ENCODE data around the gene PCK2. TPM values are rescaled to one million over a fixed set of nuclear protein-coding genes. Genes with fewer than 3 reads are reported as not detected.
"Not testable (repeated sequence)": the region's sequence is repeated elsewhere in the genome, so short reads cannot be mapped to it uniquely, and the experiment has no call there.

PCK2 gene
- total RNA-seq, 1 experiment from 2014 or later: 27.1 TPM

- no peak for DNase-seq (ENCODE audit: low read depth)
These were observed 757 bp upstream of the PCK2 start for GRCh38 chr14:24093207-24093900.

GRCh38 chr14:24094841-24095270 is 745 bp downstream of the PCK2 start:
- DNase-seq (ENCODE audit: low read depth): peak; percentile 21

DNA sequence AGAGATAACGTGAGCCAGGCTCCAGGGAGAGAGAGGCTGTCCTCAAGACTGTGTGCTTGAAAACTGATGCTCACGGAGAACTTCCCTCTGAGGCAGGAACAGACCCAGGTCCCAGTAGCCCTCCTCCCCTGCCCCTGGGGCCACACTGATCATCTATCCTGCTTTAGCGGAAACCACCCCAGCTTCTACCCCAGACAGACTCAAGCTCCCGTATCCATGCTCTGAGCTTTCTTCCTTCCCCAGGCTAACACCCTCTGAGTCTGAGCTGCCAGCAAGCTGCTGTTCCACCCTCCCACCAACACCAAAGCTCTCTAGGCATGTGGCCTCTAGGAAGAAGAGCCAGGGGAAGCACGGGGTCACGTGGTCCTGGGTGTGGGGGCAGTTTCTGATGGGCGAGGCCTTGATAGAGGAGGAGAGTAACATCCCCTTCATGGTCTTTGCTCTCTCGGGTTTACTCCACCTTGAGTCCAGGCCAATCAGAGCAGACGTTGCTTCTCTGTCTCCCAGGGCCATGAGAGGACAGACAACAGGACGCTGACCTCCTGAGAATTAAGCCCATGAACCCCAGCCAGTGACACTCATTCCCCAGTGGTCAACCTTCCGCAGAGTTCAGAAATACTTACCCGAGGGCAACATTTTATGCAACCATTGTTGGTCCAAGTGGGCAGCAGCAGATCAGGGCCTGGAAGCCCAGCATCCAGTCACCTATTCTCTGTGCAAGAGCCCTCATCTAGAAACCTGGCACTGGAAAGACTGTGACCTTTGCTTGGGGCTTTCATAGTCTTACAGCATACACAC is 1.4 kb downstream of the PCK2 start:
- DNase-seq (ENCODE audit: low read depth): peak; percentile 76

- DNase-seq (ENCODE audit: low read depth): no peak
These were observed 2.6 kb downstream of the PCK2 start for GRCh38 chr14:24096545-24097181.

DNA sequence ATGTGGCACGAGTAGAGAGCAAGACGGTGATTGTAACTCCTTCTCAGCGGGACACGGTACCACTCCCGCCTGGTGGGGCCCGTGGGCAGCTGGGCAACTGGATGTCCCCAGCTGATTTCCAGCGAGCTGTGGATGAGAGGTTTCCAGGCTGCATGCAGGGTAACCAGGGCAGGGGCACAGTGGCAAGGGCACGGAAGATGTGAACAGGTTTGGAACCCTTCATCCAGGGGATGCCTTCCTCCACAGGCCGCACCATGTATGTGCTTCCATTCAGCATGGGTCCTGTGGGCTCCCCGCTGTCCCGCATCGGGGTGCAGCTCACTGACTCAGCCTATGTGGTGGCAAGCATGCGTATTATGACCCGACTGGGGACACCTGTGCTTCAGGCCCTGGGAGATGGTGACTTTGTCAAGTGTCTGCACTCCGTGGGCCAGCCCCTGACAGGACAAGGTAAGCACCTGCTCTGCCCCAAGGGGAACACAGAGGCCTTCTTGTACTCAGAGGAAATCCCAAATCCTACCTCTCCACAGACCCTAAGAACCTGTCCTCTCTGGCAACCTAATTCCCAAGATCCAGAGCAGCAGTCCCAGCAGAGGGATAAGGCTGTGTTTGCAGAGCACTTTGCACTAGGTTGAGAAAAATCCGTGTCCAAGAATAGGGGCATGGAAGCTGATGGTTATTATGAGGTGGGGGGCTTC is 4.3 kb downstream of the PCK2 start:
- DNase-seq (ENCODE audit: low read depth): no peak

DNA sequence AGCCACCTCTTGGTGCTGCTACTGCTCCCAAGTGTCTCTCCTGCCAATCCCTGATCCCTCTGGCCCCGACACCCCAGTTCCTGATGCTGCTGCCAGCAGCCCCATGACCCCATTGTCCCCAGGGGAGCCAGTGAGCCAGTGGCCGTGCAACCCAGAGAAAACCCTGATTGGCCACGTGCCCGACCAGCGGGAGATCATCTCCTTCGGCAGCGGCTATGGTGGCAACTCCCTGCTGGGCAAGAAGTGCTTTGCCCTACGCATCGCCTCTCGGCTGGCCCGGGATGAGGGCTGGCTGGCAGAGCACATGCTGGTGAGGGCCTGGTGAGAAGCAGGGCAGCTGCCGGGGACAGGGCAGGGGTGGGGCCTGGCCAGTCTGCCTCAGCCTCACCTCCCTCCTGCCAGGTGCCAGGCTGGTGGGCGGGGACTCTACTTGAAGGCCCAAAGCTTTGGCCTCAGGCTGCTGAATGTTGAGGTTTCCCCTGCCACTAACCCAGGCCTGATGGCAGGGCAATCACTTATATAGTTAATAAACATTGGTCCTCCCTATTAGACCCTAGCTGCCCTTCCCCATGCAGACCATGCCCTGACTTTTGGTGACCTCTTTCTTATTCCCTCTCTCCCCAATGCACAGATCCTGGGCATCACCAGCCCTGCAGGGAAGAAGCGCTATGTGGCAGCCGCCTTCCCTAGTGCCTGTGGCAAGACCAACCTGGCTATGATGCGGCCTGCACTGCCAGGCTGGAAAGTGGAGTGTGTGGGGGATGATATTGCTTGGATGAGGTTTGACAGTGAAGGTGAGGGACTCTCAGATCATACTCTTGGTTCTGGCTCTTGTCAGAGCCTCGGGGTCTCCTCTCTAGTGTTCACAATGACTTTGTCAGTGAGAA is 5.1 kb downstream of the PCK2 start:
- DNase-seq (ENCODE audit: low read depth): no peak

GRCh38 chr14:24100197-24100981 is 6.3 kb downstream of the PCK2 start:
- DNase-seq (ENCODE audit: low read depth): no peak

DNA sequence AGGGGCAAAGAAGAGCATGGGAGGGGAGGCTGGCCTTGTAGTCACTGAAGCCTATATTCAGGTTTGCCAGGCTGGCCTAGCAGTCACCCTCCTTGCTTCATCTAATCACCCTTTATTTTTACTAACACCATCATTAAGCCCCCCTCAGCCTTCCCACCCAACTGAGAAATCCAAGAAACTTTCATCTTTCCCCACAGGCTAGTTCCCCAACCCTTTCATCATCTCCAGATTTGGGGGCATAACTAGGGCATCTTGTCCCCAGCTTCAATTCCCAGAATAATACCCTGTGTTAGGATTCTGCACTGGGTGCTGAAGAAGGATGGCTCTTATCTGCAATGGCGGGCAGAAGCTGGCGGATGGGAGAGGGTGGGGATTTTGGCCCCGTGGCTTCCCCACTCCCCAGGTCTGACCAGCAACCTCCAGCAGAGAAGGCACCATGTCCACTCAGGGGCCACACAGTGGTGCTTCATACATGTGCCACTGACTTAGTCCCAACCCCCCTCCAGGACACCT is 6.9 kb downstream of the PCK2 start:
- DNase-seq (ENCODE audit: low read depth): no peak

GRCh38 chr14:24102357-24103048 is 8.4 kb downstream of the PCK2 start:
- no peak for DNase-seq (ENCODE audit: low read depth)

- no peak for DNase-seq (ENCODE audit: low read depth)
These were observed 9.3 kb downstream of the PCK2 start for GRCh38 chr14:24103451-24103850.

GRCh38 chr14:24105609-24106239 is 11.6 kb downstream of the PCK2 start:
- DNase-seq (ENCODE audit: low read depth): not testable (repeated sequence)

DNA sequence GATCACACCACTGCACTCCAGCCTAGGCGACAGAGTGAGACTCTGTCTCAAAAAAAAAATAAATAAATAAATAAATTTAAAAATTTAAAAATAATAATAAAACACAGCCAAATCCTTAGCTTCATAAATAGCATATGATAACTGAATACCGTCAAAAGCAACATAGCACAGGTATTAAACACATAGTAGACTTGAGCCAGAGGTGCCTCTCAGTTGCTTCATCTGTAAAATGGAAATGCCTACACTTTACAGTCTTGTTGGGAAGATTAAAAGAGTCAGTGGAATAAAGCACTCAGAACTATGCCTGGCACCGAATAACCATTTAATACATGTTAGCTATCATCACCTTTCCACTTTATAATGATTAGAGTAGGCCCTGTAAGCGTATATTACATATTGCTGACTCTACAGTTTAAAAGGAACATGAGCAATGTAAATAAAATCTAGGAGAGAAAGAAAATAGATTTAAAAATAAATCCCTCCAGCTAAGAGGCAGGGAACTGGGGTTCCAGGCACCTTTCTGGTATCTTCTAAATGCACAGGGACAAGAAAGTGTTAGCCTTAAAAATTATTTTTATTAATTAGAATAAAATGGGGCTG is 12.7 kb downstream of the PCK2 start:
- DNase-seq (ENCODE audit: low read depth): no peak

DNA sequence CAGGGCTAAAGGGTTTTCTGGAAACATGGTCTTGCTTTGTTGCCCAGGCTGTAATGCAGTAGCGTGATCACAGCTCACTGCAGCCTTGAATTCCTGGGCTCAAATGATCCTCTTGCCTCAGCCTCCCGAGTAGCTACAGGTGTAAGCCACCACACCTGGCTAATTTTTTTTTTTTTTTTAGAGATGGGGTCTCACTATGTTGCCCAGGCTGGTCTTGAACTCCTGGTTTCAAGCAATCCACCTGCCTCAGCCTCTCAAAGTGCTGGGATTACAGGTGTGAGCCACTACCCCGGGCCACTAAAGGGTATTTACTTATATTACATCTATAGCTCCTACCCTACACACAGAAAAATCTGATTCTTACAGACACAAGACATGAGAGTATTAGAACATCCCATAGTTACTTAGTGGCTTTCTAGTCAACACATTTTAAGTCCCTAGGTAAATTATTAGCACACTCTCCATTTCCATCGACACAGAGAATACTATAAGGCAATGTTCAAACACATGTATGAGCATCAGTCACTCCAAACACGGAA is 14.3 kb downstream of the PCK2 start:
- DNase-seq (ENCODE audit: low read depth): no peak

DNA sequence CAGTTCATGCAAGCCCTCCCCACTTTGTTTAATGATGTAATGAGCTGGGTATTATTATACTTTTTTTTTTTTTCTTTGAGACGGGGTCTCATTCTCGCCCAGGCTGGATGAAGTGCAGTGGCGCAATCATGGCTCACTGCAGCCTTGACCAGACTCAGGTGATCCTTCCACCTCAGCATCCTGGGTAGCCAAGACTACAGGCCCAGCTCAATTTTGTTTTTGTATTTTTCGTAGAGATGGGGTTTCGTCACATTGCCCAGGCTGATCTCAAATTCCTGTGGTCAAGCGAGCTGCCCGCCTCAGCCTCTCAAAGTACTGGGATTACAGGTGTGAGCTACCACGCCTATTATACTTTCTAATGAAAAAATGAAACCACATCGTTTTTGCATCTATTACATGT is 15.9 kb downstream of the PCK2 start:
- no peak for DNase-seq (ENCODE audit: low read depth)

DNA sequence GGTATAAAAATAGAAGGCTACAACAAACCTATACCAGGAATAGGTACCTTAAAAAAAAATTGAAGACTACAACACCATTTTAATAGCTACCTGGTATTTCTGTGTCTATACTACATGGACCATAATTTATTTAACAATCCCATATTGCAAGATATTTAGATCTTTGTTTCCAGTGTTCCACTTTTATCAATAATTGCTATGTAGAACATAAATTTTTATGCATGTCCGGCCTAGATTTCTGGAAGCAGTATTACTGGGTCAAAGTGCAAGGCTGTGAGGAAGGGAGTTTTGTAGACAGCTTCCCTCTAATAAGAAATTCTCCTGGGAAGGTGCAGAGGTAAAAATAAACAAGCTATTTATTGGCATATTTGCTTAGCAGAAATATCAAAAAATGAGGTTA is 16.4 kb downstream of the PCK2 start:
- no peak for DNase-seq (ENCODE audit: low read depth)

DNA sequence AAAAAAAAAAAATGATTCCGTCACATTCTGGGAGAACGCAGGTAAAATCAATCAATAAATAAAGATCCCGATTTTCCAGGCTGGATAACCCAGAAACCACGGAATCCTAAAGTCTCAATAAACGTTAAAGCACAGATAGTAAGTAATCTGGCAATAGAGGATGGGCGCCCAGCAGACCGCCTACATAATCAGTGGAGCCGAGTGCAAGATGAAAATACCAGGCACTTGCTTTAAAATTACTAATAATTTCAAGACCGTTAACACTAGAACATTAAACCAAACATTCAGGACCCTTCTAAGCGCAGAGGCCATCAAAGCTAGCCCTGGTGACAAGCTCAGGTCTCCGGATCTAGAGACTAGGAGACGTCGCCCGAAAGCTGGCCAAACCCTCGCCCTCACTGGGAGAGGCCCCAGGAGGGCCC is 19.3 kb downstream of the PCK2 start:
- DNase-seq (ENCODE audit: low read depth): no peak

DNA sequence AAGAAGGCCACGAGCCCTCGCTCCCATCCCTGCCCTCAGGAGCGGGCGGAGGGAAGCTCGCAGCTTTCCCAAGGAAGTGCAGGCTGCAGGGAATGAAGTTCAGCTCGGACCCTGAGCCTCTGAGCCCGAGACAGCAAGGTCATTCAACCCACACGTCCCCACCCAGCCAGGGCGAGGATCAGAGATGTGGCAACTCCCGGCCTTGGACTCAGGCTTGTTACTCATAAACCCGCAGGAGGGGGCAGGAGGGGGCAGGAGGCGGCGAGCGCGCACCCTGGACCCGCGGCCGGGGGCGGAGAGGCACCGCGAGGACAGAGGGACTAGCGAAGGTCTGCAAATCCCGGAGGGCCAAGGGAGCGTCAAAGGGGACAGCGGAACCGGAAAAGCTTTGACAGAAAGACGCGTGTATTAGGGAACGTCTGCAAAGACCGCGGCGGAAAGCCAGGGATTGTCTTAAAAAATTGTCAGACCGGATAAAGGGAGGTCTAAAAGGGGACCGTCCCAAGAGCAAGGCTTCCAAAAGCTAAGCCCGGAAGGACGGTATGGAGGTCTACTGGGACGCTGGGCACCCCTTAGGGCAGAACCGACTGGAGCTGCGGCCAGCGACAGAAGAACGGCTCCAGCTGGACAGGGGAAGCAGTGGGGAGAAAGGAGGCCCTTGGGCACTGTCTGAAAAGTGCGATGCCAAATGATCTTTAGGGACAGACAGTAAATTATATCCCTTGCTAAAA is 19.9 kb downstream of the PCK2 start:
- peak; percentile 89 for DNase-seq (ENCODE audit: low read depth)

Data from HT1080 (cell line).